ENCODE results near the gene AHI1. TPM values are rescaled to one million over a fixed set of nuclear protein-coding genes. Genes with fewer than 3 reads are reported as not detected.
A peak's percentile ranks its signal among the peaks of the same experiment; 100 is the strongest.

AHI1 gene
- total RNA-seq, 1 donor from 2014 or later: 14.2 TPM

DNA sequence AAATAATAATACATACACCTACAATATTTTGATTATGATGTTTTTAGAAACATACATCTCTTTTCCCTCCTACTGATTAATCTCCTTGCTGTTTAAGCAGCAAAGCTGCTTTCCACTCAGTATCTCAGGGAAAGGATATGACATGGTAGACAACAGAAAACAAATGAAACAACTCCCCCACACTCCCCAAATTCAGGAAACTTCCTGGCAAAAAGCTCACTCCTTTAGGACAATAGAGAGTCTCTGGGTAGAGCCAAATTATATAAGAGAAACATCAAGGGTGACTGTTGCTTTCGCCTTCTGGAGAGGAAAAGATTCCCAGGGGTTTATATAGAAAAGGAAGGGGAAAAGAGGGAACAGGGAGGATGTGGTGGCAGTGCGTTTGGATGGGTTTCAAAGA is 48.7 kb upstream of the AHI1 start:
- no peak overlapping the region for H3K4me2 ChIP-seq (ENCODE audit: low read length)
- no peaks in the 10 kb centered on the region for H3K27me3 ChIP-seq (ENCODE audit: insufficient read depth, low read length)
- H3K4me3 ChIP-seq (ENCODE audit: insufficient read depth, low read depth, low read length): no peak overlapping the region
- TF ChIP-seq, protein P1, sequence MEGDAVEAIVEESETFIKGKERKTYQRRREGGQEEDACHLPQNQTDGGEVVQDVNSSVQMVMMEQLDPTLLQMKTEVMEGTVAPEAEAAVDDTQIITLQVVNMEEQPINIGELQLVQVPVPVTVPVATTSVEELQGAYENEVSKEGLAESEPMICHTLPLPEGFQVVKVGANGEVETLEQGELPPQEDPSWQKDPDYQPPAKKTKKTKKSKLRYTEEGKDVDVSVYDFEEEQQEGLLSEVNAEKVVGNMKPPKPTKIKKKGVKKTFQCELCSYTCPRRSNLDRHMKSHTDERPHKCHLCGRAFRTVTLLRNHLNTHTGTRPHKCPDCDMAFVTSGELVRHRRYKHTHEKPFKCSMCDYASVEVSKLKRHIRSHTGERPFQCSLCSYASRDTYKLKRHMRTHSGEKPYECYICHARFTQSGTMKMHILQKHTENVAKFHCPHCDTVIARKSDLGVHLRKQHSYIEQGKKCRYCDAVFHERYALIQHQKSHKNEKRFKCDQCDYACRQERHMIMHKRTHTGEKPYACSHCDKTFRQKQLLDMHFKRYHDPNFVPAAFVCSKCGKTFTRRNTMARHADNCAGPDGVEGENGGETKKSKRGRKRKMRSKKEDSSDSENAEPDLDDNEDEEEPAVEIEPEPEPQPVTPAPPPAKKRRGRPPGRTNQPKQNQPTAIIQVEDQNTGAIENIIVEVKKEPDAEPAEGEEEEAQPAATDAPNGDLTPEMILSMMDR (IDR thresholded peaks at IDR 0.05; ENCODE audit: insufficient read depth, low read depth, low read length): no peak
- TF ChIP-seq EZH2 (IDR thresholded peaks at IDR 0.05; ENCODE audit: insufficient read depth, low read length): no peak
- no peaks in the 10 kb centered on the region for H3K4me1 ChIP-seq (ENCODE audit: insufficient read depth, low read length)
- DNase-seq (ENCODE audit: low read depth): no peak
- Mint-ChIP-seq H3K4me3 (ENCODE audit: unreplicated experiment) (no peak overlapping the region), H3K9me3 (ENCODE audit: unreplicated experiment) (no peaks in the 10 kb centered on the region), H3K27ac (ENCODE audit: unreplicated experiment) (no peak overlapping the region), H3K4me1 (ENCODE audit: low read depth, unreplicated experiment) (peaks cover 2% of the 10 kb centered on the region), H3K36me3 (ENCODE audit: low read depth, unreplicated experiment) (no peaks in the 10 kb centered on the region), H3K27me3 (ENCODE audit: low read depth, unreplicated experiment) (no peaks in the 10 kb centered on the region)
- no peaks in the 10 kb centered on the region for H4K20me1 ChIP-seq (ENCODE audit: insufficient read depth, low read length)
- no peak for FAIRE-seq
- no peaks in the 10 kb centered on the region for H3K9me3 ChIP-seq (ENCODE audit: insufficient read depth, low read depth, low read length)
- H3K36me3 ChIP-seq (ENCODE audit: insufficient read depth, low read length): no peaks in the 10 kb centered on the region
- H3K9ac ChIP-seq (ENCODE audit: low read length): no peak overlapping the region
- H2AFZ ChIP-seq (ENCODE audit: low read depth, low read length): no peak overlapping the region
- no peaks in the 10 kb centered on the region for H3K79me2 ChIP-seq (ENCODE audit: insufficient read depth, low read length)
- H3K27ac ChIP-seq (ENCODE audit: low read depth, low read length): no peak overlapping the region

DNA sequence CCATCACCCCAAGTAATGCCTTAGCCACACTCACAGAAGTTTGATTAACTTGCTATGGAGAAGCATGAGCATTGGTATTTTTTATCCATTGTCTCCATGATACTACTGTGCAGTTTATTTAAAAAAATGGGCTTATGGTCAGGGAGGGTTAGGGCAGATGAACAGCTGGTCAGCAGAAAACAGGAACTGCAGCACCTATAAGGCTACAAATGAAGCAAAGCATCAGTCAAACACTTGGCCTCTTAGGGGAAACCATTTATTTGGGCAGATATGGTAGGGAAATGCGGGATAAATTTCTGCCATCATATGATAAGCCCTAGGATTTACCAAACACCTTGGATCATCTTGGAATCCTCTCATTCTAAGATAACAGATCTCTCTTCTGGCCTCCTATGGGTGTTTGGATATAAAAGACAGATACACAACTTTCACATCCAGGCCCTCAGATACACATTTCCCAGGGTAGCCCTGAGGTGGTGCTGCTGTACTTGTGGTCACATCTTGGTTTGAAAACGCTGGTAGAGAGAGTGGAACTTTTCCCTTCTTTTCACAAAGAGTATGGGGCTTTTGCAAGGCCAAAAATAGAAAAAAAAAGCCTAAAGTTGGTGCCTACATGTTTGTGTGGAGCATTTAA is 42.8 kb upstream of the AHI1 start:
- Mint-ChIP-seq H3K4me1 (ENCODE audit: low read depth, unreplicated experiment) (peaks cover 26% of the 10 kb centered on the region), H3K36me3 (ENCODE audit: low read depth, unreplicated experiment) (peaks cover 2% of the 10 kb centered on the region), H3K4me3 (ENCODE audit: unreplicated experiment) (no peak overlapping the region), H3K27me3 (ENCODE audit: low read depth, unreplicated experiment) (no peaks in the 10 kb centered on the region), H3K9me3 (ENCODE audit: unreplicated experiment) (no peaks in the 10 kb centered on the region), H3K27ac (ENCODE audit: unreplicated experiment) (no peak overlapping the region)
- FAIRE-seq (no peak), DNase-seq (ENCODE audit: low read depth) (peak; percentile 37)
- no peak overlapping the region for H3K27ac ChIP-seq (ENCODE audit: low read depth, low read length)
- H3K9ac ChIP-seq (ENCODE audit: low read length): no peak overlapping the region
- no peaks in the 10 kb centered on the region for H3K9me3 ChIP-seq (ENCODE audit: insufficient read depth, low read depth, low read length)
- H3K4me1 ChIP-seq (ENCODE audit: insufficient read depth, low read length): peaks cover 21% of the 10 kb centered on the region
- H3K27me3 ChIP-seq (ENCODE audit: insufficient read depth, low read length): no peaks in the 10 kb centered on the region
- H3K79me2 ChIP-seq (ENCODE audit: insufficient read depth, low read length): no peaks in the 10 kb centered on the region
- no peak overlapping the region for H3K4me3 ChIP-seq (ENCODE audit: insufficient read depth, low read depth, low read length)
- H4K20me1 ChIP-seq (ENCODE audit: insufficient read depth, low read length): no peaks in the 10 kb centered on the region
- no peak for TF ChIP-seq EZH2 (IDR thresholded peaks at IDR 0.05; ENCODE audit: insufficient read depth, low read length)
- TF ChIP-seq, protein P1 (IDR thresholded peaks at IDR 0.05; ENCODE audit: insufficient read depth, low read depth, low read length): peak; percentile 3
- no peak overlapping the region for H2AFZ ChIP-seq (ENCODE audit: low read depth, low read length)
- no peak overlapping the region for H3K4me2 ChIP-seq (ENCODE audit: low read length)
- H3K36me3 ChIP-seq (ENCODE audit: insufficient read depth, low read length): no peaks in the 10 kb centered on the region

DNA sequence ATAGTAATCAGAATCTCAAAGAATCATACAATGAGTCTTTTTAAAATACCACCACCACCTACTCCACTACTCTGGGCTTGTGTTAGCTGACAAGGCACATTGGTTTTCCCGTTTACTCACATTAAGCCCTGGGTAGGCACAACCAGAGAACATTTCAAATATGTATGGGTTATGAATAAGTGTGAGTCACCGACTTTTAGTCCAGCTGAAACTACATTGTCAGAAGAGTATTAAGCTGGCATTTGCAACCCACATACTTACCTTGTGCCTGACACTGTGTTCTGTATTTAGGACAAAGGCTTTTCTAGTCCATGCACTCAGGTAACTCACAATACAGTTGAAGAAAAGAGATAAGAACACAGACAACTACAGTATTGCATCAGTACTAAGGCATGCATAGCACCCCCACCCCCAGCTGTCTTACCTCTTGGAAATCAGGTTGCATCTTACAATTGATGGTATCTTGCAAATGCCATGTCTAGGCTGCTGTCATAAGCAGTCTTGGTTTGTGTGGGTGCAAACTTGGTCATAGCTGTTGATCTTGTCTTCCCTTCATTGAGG is 40.3 kb upstream of the AHI1 start:
- peaks cover 31% of the 10 kb centered on the region for H3K4me1 Mint-ChIP-seq (ENCODE audit: low read depth, unreplicated experiment)
- H3K27me3 Mint-ChIP-seq (ENCODE audit: low read depth, unreplicated experiment): peaks cover 2% of the 10 kb centered on the region
- Histone ChIP-seq H3K9ac (ENCODE audit: low read length) (no peak overlapping the region), H3K27me3 (ENCODE audit: insufficient read depth, low read length) (no peaks in the 10 kb centered on the region), H4K20me1 (ENCODE audit: insufficient read depth, low read length) (no peaks in the 10 kb centered on the region), H2AFZ (ENCODE audit: low read depth, low read length) (no peak overlapping the region), H3K79me2 (ENCODE audit: insufficient read depth, low read length) (no peaks in the 10 kb centered on the region), H3K9me3 (ENCODE audit: insufficient read depth, low read depth, low read length) (no peaks in the 10 kb centered on the region), H3K4me1 (ENCODE audit: insufficient read depth, low read length) (peaks cover 29% of the 10 kb centered on the region), H3K4me3 (ENCODE audit: insufficient read depth, low read depth, low read length) (no peak overlapping the region), H3K36me3 (ENCODE audit: insufficient read depth, low read length) (no peaks in the 10 kb centered on the region), H3K27ac (ENCODE audit: low read depth, low read length) (peak overlapping the region; percentile 8), H3K4me2 (ENCODE audit: low read length) (peak overlapping the region; percentile 29)
- H3K27ac Mint-ChIP-seq (ENCODE audit: unreplicated experiment): peak overlapping the region; percentile 62
- peaks cover 2% of the 10 kb centered on the region for H3K36me3 Mint-ChIP-seq (ENCODE audit: low read depth, unreplicated experiment)
- no peaks in the 10 kb centered on the region for H3K9me3 Mint-ChIP-seq (ENCODE audit: unreplicated experiment)
- peak; percentile 91 for DNase-seq (ENCODE audit: low read depth)
- no peak overlapping the region for H3K4me3 Mint-ChIP-seq (ENCODE audit: unreplicated experiment)
- TF ChIP-seq, protein P1 (IDR thresholded peaks at IDR 0.05; ENCODE audit: insufficient read depth, low read depth, low read length): no peak
- TF ChIP-seq EZH2 (IDR thresholded peaks at IDR 0.05; ENCODE audit: insufficient read depth, low read length): no peak
- peak; percentile 98 for FAIRE-seq

Data from astrocyte (in vitro differentiated cells and primary cell).